Panc1 (cell line): ENCODE results near the gene HAUS8. TPM values are rescaled to one million over a fixed set of nuclear protein-coding genes. Genes with fewer than 3 reads are reported as not detected.

Experiments used
- ATAC-seq: fragments of 200-7000 bp; cut with Tn5 transposase; 2 replicates; pipeline ENCODE4 v1.9.1; 2020; ENCODE audit warnings: mild to moderate bottlenecking, moderate library complexity
- BruUV-seq: library from RNA; stranded (reverse); fragments of 400-500 nt; replicated peaks from 2 replicates; lab custom pipeline; 2021; lab: Mats Ljungman, UMichigan
- CTCF ChIA-PET: fragments of 300-600 bp; sonication (Branson Sonifier 250); formaldehyde crosslinking; loops from one replicate; lab custom pipeline; 2022; ENCODE audit warnings: antibody characterized with exemption; lab: Charles Lee
- POLR2A ChIA-PET: fragments of 300-600 bp; sonication (Branson Sonifier 250); formaldehyde crosslinking; loops from one replicate; lab custom pipeline; 2022; ENCODE audit warnings: antibody characterized with exemption; lab: Charles Lee
- DNase-seq: peaks from one replicate; pipeline ENCODE4 v3.0.0-alpha.2; 2010; ENCODE audit warnings: low read depth, low spot score
- H3K27ac ChIP-seq: 2 replicates; pipeline ENCODE4 v1.5.1; 2011; ENCODE audit warnings: mild to moderate bottlenecking, low read length, inconsistent platforms
- H3K27me3 ChIP-seq: fragments of 200-500 bp; sonication (Bioruptor generic); 2 replicates; pipeline ENCODE4 v1.6.0; 2014; ENCODE audit warnings: low read length, inconsistent platforms; ENCODE audit not compliant: control insufficient read depth, insufficient read depth
- H3K36me3 ChIP-seq: fragments of 200-500 bp; sonication (Bioruptor generic); 2 replicates; pipeline ENCODE4 v1.5.1; 2014; ENCODE audit warnings: inconsistent platforms, mild to moderate bottlenecking, low read length, moderate library complexity; ENCODE audit not compliant: control insufficient read depth, insufficient read depth
- H3K4me1 ChIP-seq: 2 replicates; pipeline ENCODE4 v1.5.1; 2011; ENCODE audit warnings: inconsistent platforms, mild to moderate bottlenecking, low read length, moderate library complexity; ENCODE audit not compliant: control insufficient read depth, insufficient read depth
- H3K4me3 ChIP-seq, 2 experiments: 2 replicates each; pipeline ENCODE4 v1.5.1; 2011 to 2012; ENCODE audit warnings: low read depth in 2 of 2, low read length in 2 of 2, mild to moderate bottlenecking in 2 of 2, inconsistent platforms in 1 of 2, moderate library complexity in 1 of 2
- H3K9me3 ChIP-seq: fragments of 200-500 bp; sonication (Bioruptor generic); 2 replicates; pipeline ENCODE4 v1.5.1; 2014; ENCODE audit warnings: low read depth, mild to moderate bottlenecking, inconsistent platforms, low read length, moderate library complexity; ENCODE audit not compliant: control insufficient read depth, insufficient read depth
- CTCF ChIP-seq: fragments of 450-650 bp; IDR thresholded peaks from 2 replicates; pipeline ENCODE4 v1.5.1; 2017; ENCODE audit warnings: mild to moderate bottlenecking
- POLR2AphosphoS5 ChIP-seq: IDR thresholded peaks from 2 replicates; pipeline ENCODE4 v1.6.1; 2012; ENCODE audit warnings: mild to moderate bottlenecking, low read depth, low read length, moderate library complexity
- REST ChIP-seq, 2 experiments: IDR thresholded peaks; 2 replicates each; pipeline ENCODE4 v1.6.1; 2011 to 2012; ENCODE audit warnings: low read depth in 2 of 2, control low read depth in 1 of 2, low read length in 1 of 2, mild to moderate bottlenecking in 1 of 2, moderate library complexity in 1 of 2; ENCODE audit not compliant: insufficient read depth in 1 of 2
- SIN3A ChIP-seq: IDR thresholded peaks from 2 replicates; pipeline ENCODE4 v1.6.1; 2012; ENCODE audit warnings: low read depth, mild to moderate bottlenecking, low read length, moderate library complexity, borderline replicate concordance; ENCODE audit not compliant: insufficient read depth
- TCF7L2 ChIP-seq: IDR thresholded peaks from 2 replicates; pipeline ENCODE4 v1.6.1; 2011; ENCODE audit warnings: mild to moderate bottlenecking, low read depth, low read length, inconsistent platforms
- in situ Hi-C: cut with HindIII; loops from 2 replicates; pipeline ENCODE4 v1.10.0; 2016; ENCODE audit warnings: low sequenced_read_pairs, low pct_unique_long_range_greater_than_20kb
- intact Hi-C: fragments of 100-400 bp; cut with micrococcal nuclease; formaldehyde crosslinking; loops from one replicate; pipeline ENCODE4 v1.10.0; 2022; ENCODE audit not compliant: unreplicated experiment
- total RNA-seq: library from RNA; stranded (reverse); gene quantifications from one replicate; pipeline ENCODE4 v1.2.1, GENCODE V29; 2021; ENCODE audit not compliant: unreplicated experiment

The HAUS8 gene
- total RNA-seq, 1 experiment from 2014 or later = 18.2 TPM

GRCh38 chr19:17075864-17076542, 751 bp upstream of the HAUS8 start:
- ChIA-PET POLR2A (no interaction called here), CTCF (interaction anchor here (0.6 kb wide), 1 partner anchor 152 kb away, joined by 4 read pairs; no protein-coding TSS in a partner anchor)
- Histone ChIP-seq H3K4me3 (peak overlapping the region; percentile 61 to 81), H3K27ac (peak overlapping the region; percentile 76), H3K36me3 (no peaks in the 10 kb centered on the region), H3K9me3 (no peaks in the 10 kb centered on the region), H3K27me3 (no peaks in the 10 kb centered on the region), H3K4me1 (peaks cover 32% of the 10 kb centered on the region)
- DNase-seq (no peak), ATAC-seq (peak; percentile 6; the same call in 1 of the 2 replicates)
- TF ChIP-seq TCF7L2 = no peak
- no peak for TF ChIP-seq REST (IDR thresholded peaks at IDR 0.05; ENCODE audit: insufficient read depth in 1 of 2, low read depth in 2 of 2, low read length in 1 of 2)
- TF ChIP-seq SIN3A = no peak
- TF ChIP-seq POLR2AphosphoS5 = no peak
- TF ChIP-seq CTCF = no peak
- no TSS peak for BruUV-seq
- intact Hi-C loops (no loop called here), in situ Hi-C loops (no loop called here)

GRCh38 chr19:17074634-17075034, 618 bp downstream of the HAUS8 start:
- Histone ChIP-seq H3K27ac (peak overlapping the region; percentile 90), H3K9me3 (no peaks in the 10 kb centered on the region), H3K27me3 (no peaks in the 10 kb centered on the region), H3K4me1 (peaks cover 26% of the 10 kb centered on the region), H3K4me3 (peak overlapping the region; percentile 68 to 81), H3K36me3 (no peaks in the 10 kb centered on the region)
- ATAC-seq (no peak), DNase-seq (no peak)
- in situ Hi-C loops = no loop called here
- TF ChIP-seq TCF7L2 (no peak), POLR2AphosphoS5 (no peak), SIN3A (no peak), REST (IDR thresholded peaks at IDR 0.05; ENCODE audit: insufficient read depth in 1 of 2, low read depth in 2 of 2, low read length in 1 of 2) (no peak), CTCF (no peak)
- TSS peak; percentile 92 for BruUV-seq
- CTCF ChIA-PET = no interaction called here
- POLR2A ChIA-PET = no interaction called here
- intact Hi-C loops = no loop called here
